ENCODE results near the gene CCZ1B. TPM values are rescaled to one million over a fixed set of nuclear protein-coding genes. Genes with fewer than 3 reads are reported as not detected.
"Not testable (repeated sequence)": the region's sequence is repeated elsewhere in the genome, so short reads cannot be mapped to it uniquely, and the experiment has no call there.

Gene CCZ1B
- total RNA-seq, 1 experiment from 2014 or later = 77.0 TPM

GRCh38 chr7:6750173-6750572 lies 75.9 kb downstream of the CCZ1B start:
- H3K56ac ChIP-seq (ENCODE audit: insufficient read length, low read depth, low read length); H2AFZ ChIP-seq (ENCODE audit: low read length); H2BK20ac ChIP-seq (ENCODE audit: low read depth, low read length, poor library complexity, severe bottlenecking); H3K4me1 ChIP-seq (ENCODE audit: insufficient read depth, low read length); H3T11ph ChIP-seq (ENCODE audit: low read length); H3K23me2 ChIP-seq (ENCODE audit: insufficient read length, low read depth, low read length, poor library complexity, severe bottlenecking); H2AK5ac ChIP-seq (ENCODE audit: insufficient read length, low read length); H2BK15ac ChIP-seq (ENCODE audit: low read depth, low read length); H4K20me1 ChIP-seq (ENCODE audit: control insufficient read depth, insufficient read depth, insufficient read length); DNase-seq; H3K18ac ChIP-seq (ENCODE audit: insufficient read length, low read depth, low read length); H3K79me2 ChIP-seq (ENCODE audit: insufficient read depth, low read length); H4K91ac ChIP-seq (ENCODE audit: insufficient read length, low read depth, low read length); H3K14ac ChIP-seq (ENCODE audit: insufficient read depth, low read length); H3K4ac ChIP-seq (ENCODE audit: low read depth, low read length); H3K23ac ChIP-seq (ENCODE audit: insufficient read length, low read depth, low read length); H3K27ac ChIP-seq (ENCODE audit: insufficient read length, low read depth, low read length); H4K8ac ChIP-seq (replicated peaks; ENCODE audit: insufficient read length, low read depth, low read length); H3K9me3 ChIP-seq (ENCODE audit: control insufficient read depth, low read depth, low read length); H3K4me1 Mint-ChIP-seq; H3K79me1 ChIP-seq (ENCODE audit: insufficient read depth, low read depth, low read length, poor library complexity, severe bottlenecking); H2BK5ac ChIP-seq (ENCODE audit: insufficient read length, low read length); H2BK12ac ChIP-seq (ENCODE audit: insufficient read length, low read depth, low read length); H3K27me3 Mint-ChIP-seq (ENCODE audit: low read depth); H4K5ac ChIP-seq (ENCODE audit: insufficient read length, low read depth, low read length); H3K9ac ChIP-seq (ENCODE audit: extremely low read depth, insufficient read length, low read length); H3K9me3 Mint-ChIP-seq; H2BK120ac ChIP-seq (ENCODE audit: low read depth, low read length, poor library complexity, severe bottlenecking); H3K36me3 Mint-ChIP-seq (ENCODE audit: insufficient read depth in 1 of 3, low read depth in 3 of 3); H3K4me3 Mint-ChIP-seq; H3K27me3 ChIP-seq (ENCODE audit: insufficient read depth, low read length); H3K4me2 ChIP-seq (ENCODE audit: insufficient read depth, insufficient read length, low read length): not testable (repeated sequence)
- WGBS (ENCODE audit: extremely low coverage, insufficient read length, low lambda C conversion rate) = no CpG with 5 or more reads among the region's 6 CpGs
- peak overlapping the region in 1 of 3 experiments; percentile 90; a peak in 3 of 7 replicates for H3K27ac Mint-ChIP-seq

DNA sequence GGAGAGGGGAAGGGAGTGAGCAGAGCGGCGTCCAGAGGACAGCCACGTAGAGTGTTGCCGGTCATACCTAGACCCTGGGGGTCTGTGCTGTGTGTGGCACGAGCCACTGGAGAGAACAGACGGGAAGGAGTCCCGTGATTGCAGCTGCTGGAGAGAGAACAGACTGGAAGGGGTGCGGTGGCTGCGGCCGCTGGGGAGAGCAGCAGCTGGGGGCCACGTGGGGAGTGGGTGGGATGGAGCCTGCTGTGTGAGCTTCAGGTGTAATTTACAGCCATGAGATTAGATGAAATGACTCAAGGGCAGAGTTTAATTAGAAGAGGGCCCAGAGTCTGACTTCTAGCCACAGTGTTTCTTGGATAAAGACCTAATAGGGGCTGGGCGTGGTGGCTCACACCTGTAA lies 76.7 kb downstream of the CCZ1B start:
- not testable (repeated sequence) for H4K8ac ChIP-seq (replicated peaks; ENCODE audit: insufficient read length, low read depth, low read length); H2BK12ac ChIP-seq (ENCODE audit: insufficient read length, low read depth, low read length); H3K4me3 Mint-ChIP-seq; H2BK5ac ChIP-seq (ENCODE audit: insufficient read length, low read length); H3K9me3 ChIP-seq (ENCODE audit: control insufficient read depth, low read depth, low read length); H3K4ac ChIP-seq (ENCODE audit: low read depth, low read length); H4K20me1 ChIP-seq (ENCODE audit: control insufficient read depth, insufficient read depth, insufficient read length); H3K9ac ChIP-seq (ENCODE audit: extremely low read depth, insufficient read length, low read length); H2AK5ac ChIP-seq (ENCODE audit: insufficient read length, low read length); H4K5ac ChIP-seq (ENCODE audit: insufficient read length, low read depth, low read length); H3K79me2 ChIP-seq (ENCODE audit: insufficient read depth, low read length); H3K79me1 ChIP-seq (ENCODE audit: insufficient read depth, low read depth, low read length, poor library complexity, severe bottlenecking); H3K4me2 ChIP-seq (ENCODE audit: insufficient read depth, insufficient read length, low read length); H3T11ph ChIP-seq (ENCODE audit: low read length); H3K27ac ChIP-seq (ENCODE audit: insufficient read length, low read depth, low read length); H3K14ac ChIP-seq (ENCODE audit: insufficient read depth, low read length); H2AFZ ChIP-seq (ENCODE audit: low read length); H3K4me1 Mint-ChIP-seq; H3K9me3 Mint-ChIP-seq; H3K23ac ChIP-seq (ENCODE audit: insufficient read length, low read depth, low read length); DNase-seq; H3K27me3 Mint-ChIP-seq (ENCODE audit: low read depth); H3K56ac ChIP-seq (ENCODE audit: insufficient read length, low read depth, low read length); H3K4me1 ChIP-seq (ENCODE audit: insufficient read depth, low read length); H4K91ac ChIP-seq (ENCODE audit: insufficient read length, low read depth, low read length); H3K18ac ChIP-seq (ENCODE audit: insufficient read length, low read depth, low read length); H2BK15ac ChIP-seq (ENCODE audit: low read depth, low read length); H2BK20ac ChIP-seq (ENCODE audit: low read depth, low read length, poor library complexity, severe bottlenecking); H3K27me3 ChIP-seq (ENCODE audit: insufficient read depth, low read length); H2BK120ac ChIP-seq (ENCODE audit: low read depth, low read length, poor library complexity, severe bottlenecking); H3K23me2 ChIP-seq (ENCODE audit: insufficient read length, low read depth, low read length, poor library complexity, severe bottlenecking); H3K36me3 Mint-ChIP-seq (ENCODE audit: insufficient read depth in 1 of 3, low read depth in 3 of 3); H3K27ac Mint-ChIP-seq
- no CpG with 5 or more reads among the region's 12 CpGs for WGBS (ENCODE audit: extremely low coverage, insufficient read length, low lambda C conversion rate)

Other genes with a start within 250 kb of the CCZ1B start
- 58.9 and 62.0 TPM in 2 replicates for gene ZDHHC4, start 248.8 kb downstream of the CCZ1B start, total RNA-seq (2021)
- 41.9 and 42.9 TPM in 2 replicates for gene INTS15, start 236.3 kb downstream of the CCZ1B start, total RNA-seq (2021)
- 9.3 and 9.6 TPM in 2 replicates for gene ZNF853, start 210.7 kb downstream of the CCZ1B start, total RNA-seq (2021)
- gene ZNF316, start 189.0 kb downstream of the CCZ1B start, total RNA-seq (2021) = 22.2 and 23.4 TPM in 2 replicates
- gene ZNF12, start 119.3 kb downstream of the CCZ1B start, total RNA-seq (2021) = 19.1 and 19.4 TPM in 2 replicates
- 0.33 and 0.39 TPM in 2 replicates for gene RSPH10B2, start 72.2 kb downstream of the CCZ1B start, total RNA-seq (2021)

Measured in H9 (cell line).